GM18526 (cell line): ENCODE measurements around the gene MRPL55.

Experiments
- POLR2A ChIP-seq: IDR thresholded peaks from 3 replicates; pipeline ENCODE4 v1.6.1; 2011; ENCODE audit not compliant: insufficient read length; ENCODE audit errors: extremely low read depth

Gene MRPL55

DNA sequence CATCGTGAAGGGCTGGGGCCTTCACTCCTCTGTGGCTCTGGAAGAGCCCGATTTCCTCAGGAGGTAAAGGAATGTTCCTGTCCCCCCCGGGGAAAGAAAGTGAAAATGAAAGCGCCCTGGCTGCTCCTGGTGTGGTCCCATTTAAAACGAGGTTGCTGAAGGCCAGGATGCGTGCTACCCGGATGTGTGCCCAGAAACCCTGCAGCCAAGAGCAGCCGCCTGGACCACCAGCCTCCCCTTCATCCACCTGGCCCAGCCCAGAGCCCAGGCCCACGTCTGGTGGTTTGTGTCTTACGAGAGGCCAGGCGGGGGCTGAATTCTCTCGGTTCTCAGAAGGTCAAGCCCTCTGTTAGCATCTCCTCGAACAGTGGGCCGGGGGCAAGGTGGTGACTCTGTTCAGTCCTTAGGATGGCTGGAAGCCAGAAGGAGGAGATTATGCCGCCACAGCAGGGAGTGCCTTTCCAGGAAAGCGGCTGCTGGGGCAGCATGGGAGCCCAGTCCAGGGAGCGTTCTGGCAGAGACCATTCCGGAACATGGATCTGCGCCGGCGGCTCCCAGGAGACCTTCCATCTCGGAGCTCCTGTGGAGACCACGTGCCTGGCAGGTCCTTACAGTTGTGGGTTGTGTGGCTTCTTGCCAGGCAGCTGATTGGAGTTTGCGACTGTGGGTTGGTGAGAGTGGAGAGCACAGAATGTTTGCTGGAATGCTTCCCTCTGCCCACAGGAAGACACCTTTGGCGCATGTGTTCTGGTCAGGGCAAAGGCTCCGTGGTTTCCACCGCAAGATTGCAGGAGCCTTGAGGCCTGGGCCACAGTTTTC lies 32.3 kb upstream of the MRPL55 start:
- no peak for TF ChIP-seq POLR2A

DNA sequence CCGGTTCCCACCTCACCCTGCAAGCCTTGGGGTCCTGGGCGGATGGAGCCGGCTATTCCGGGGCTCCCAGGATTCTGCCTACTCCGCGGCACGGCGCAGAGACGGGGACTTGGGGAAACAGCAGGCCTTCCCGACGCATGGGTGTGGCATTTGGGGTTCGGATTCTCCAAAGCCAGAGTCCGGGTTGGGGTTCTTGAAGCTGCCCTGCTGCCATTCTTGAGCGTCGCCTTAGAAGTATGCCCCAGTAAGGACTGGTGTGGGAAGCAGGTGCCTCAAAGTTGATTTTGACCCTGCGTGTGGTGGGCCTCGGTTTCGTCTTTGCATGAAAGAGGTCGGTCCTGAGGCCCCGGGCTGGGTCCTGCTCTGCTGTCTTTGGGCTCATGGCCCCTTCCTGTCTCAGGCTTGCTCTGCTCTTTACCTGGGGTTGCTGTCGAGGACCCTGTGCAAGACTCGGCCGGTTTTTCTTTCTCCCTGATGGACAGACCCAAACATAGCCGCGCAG lies 31.7 kb upstream of the MRPL55 start:
- TF ChIP-seq POLR2A: no peak

DNA sequence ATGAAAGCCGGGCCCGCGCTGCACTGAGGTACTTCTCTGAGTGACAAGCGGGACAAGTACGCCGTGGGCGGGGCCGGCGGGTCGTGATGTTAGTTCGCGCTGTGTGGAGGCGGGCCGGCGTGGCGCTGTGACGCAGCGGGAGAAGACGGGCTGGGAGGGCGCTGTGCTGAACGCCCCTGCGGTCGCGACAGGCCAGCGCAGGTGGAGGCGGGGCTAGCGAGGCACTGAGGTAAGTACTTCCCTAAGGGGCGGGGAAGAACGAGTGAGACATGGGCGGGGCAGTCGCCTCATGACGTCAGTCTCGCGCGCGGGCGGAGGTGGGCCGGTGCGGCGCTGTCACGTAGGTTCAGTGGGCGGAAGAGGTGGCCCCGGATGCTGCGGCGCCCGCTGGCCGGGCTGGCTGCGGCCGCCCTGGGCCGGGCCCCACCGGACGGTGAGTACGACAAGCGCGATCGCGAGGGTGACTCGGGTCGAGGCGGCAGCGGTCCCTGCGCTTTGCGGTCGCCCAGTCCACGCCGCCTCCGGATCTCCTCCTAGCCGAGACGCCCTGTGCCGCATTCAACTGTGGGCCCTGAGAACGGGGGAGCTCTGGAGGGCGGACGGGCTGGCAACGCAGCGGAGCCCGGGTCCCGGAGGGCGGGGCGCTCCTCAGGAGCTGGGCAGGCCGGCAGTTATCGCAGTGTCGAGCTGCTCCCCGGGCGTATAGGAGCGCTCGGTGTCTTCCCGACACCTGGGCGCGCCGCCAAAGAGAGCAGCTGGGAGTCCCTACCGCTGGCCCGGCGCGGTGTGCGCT lies 31.0 kb upstream of the MRPL55 start, which contains the start of gene GUK1:
GUK1 (plus strand) TSS at position 349 of the 793 bp plus-strand sequence; CDS start at position 373, 24 bp downstream.
- TF ChIP-seq POLR2A: peak; percentile 90

DNA sequence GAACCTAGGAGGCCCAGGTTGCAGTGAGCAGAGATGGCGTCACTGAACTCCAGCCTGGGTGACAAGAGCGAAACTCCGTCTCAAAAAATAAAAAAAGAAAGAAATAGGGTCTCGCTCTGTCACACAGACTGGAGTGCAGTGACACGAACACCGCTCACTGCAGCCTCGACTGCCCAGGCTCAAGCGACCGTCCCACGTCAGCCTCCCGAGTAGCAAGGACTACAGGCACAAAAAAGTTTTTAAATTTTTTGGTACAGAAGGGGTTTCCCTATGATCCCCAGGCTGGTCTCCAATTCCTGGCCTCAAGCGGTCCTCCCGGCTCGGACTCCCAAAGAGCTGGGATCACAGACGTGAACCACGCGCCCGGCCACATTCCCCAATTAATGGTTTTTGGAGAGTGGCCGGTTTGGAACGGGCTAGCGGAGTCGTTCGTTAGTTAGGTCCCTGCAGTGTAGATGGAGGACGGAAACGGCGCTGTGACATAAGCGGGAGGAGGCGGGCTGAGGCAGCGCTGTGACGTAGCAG lies 30.4 kb upstream of the MRPL55 start:
- TF ChIP-seq POLR2A: no peak

DNA sequence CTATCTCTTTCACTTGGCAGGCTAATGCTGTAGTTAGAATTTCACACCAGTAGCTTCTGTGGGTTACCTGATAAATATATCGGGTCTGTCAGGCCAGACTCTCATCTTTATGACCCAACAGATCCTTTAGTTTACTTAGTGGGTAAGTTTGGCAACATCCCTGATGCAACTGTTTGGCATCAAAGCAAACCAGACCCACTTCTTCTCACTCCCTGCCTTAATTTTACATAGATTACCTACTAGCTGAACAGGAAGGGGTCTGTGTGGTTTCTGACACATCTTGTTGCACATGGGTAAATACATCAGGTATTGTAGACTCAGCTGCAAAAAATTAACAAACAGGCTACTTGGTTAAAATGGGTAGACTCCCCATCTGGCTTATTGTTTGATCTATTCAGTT lies 27.8 kb upstream of the MRPL55 start:
- no peak for TF ChIP-seq POLR2A

DNA sequence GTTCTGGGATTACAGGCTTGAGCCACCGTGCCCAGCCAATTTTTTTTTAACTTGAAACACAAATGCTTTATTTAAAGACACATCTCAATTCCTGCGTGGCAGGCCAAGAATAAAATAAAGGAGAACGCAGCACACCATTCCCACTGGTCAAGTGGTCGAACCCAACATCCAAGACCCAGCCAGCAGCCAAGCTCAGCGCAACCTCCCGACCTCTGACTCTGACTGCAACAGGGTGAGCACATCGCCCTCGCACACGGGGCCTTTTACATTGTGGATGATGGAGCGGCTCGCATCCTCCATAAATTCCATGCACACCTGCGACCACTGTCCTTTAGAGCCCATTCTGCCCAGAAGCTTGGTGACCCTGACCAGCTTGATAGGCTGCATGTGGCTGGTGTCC lies 25.5 kb upstream of the MRPL55 start:
- no peak for TF ChIP-seq POLR2A

DNA sequence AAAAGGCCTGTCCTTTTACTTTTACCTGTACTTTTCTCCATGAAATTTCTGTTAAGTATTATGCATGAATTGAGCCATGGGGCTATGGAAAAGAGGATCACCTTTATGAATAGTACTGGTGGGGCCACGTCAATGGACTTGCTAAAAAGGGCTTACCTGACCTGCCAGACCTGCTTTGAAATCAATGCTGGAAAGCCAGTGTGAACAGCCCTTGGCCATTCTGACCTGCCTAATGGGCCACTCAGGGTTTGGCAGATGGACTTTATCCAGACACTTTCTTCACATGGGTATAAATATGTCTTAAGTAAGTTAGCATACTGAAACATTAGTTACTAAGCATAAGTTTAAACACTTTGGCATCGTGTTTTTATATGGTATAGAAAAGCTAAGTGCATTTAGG lies 22.7 kb upstream of the MRPL55 start:
- no peak for TF ChIP-seq POLR2A

DNA sequence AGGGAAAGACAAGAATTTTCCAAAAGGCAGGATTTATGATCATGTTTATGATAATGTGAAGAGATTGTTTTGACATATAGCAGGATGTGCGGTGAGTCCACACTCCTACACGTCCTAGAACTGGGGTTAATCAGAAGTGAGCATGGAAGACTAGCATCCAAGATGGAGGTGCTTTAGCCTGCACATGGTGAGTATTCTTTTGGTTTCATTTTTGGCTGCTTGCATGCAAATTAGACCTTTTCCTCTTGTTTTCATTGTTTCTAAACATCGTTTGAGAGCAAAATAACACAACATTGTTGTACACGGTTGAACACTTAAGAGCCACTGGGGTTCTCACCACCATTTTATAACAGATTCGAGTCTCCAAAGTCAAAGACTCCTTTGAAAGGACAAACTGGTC lies 16.1 kb upstream of the MRPL55 start:
- no peak for TF ChIP-seq POLR2A

DNA sequence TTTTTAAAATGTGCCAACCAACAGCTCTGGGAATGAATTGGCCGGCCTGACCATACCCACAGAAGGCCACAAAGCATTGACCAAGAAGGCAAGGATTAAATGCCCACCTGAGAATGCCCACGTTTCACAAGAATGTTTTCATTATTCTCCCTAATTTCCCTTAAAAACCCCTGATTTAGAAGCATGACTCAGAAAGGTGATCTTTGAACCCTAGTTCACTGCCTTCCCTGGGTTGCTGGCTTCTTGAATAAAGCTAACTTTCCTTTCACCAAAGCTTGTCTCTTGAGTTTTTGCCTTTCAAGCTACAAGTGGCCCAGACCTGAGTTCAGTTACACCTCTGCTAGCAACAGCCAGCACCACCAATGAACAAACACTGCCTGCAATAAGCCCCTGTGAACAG lies 14.4 kb upstream of the MRPL55 start:
- no peak for TF ChIP-seq POLR2A

DNA sequence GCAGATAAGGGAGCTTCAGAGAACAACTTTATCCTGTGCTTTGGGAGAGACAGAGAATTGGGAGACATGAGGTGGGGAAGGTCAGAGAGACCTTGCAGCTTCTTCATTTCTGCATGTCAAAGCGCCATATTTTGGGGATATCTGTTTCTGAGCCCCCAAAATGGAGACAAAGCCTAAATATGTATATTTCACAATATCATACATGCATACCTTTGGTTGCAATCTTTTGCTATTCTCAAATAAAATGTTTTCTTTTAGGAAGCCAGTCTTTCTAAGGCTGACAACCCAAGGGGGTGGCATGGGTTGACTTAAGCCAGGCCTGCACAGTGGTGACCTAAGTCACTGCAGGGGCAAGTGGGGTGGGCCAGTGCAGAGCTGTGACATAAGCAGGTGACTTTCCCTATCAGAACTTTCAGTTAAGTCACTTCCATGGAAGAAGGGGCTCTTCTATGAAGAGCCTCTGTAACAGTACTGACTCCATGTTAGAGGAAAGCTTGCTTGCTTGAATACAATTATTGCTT lies 13.9 kb upstream of the MRPL55 start:
- no peak for TF ChIP-seq POLR2A

DNA sequence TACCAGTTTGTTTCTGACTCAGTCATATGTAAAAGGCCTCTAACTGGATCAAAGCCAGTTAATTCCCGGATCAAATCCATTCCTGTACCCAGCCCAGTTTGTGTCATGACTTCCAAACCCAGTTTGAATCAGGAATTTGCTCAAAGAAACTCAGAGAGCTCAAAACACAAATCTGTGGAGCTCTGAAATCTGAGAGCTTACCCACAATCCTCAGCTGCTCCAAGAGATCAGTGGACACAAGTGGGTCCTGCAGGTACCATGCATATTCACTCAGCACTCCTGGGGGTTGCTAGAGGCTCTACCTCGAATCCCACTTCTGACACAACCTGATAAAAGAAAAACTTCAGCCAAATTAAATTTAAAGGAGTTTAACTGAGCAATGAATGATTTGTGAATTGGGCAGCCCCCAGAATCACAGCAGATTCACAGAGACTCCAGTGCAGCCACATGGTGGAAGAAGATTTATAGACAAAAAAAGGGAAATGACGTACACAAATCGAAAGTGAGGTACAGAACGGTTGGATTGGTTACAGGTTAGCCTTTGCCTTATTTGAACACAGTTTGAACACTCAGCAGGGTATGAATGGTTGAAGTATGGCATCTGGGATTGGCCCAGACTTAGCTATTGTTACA lies 11.9 kb upstream of the MRPL55 start:
- TF ChIP-seq POLR2A: no peak

DNA sequence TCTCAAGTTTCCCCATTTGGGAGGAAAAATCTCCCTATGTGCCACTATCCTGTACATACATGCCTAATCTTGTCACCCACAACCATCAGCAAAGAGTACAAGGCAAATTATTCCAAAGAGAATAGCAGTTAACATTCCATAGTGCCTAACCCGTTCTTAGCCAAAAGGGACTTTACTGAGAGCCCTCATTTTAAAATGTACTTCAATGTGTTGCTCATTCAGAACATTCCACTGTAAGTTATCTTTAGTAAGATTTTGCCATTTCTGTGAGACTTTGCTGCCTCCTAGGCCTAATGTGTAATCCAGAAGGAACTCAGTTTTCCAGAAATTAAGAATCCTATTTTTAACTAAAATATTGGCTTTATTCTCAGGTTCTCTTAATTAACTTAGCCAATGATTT lies 11.3 kb upstream of the MRPL55 start:
- TF ChIP-seq POLR2A: no peak

DNA sequence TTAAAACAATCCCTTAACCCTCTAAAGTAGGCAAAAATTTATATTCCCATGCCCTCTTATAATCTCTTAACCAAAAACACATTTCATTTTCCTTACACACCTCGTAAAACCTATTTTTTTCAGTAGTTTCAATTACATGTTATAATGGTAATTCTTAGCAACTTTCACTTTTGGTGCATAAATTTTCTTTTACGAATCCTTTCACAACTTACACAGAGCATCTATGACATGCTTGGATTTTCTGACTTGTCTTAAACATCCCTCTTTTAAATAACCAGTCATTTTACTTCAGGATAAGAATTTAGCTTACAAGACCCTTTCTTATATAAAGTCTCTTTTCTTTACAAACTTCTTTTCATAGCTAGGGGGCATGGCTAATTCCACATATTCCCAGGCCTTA lies 8.9 kb upstream of the MRPL55 start:
- no peak for TF ChIP-seq POLR2A

DNA sequence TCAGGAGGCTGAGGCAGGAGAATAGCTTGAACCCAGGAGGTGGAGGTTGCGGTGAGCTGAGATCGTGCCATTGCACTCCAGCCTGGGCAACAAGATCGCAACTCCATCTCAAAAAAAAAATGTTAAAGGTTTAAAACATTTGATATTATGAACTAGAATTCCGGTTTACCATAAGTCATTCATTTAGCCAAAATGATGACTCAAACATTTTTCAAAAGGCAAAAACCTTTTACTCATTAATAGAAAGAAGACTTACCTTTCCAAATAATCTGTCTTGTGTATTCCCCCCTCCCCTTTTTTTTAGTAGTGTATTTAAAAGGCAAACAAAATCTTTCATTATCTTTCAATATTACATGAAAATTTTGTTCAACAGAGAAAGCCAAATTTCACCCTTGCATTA lies 8.2 kb upstream of the MRPL55 start:
- TF ChIP-seq POLR2A: no peak

DNA sequence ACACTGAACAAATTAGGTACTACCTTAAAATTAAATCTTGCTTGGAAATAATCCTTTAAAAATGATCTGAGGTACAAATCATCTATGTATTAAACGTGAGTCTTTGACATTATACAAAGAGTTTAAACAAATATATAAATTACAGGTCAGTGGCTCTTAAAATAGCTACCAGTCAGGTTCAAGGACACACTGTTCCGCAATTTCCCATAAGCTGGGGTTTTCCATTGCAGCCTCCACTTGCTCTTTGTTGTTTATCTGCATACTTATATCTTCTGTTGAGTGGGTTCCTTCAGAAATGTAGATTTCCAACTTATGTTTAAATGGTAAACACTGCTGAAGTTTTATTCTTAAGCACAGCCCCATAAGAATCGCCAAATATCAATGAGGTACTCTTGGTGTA lies 5.7 kb upstream of the MRPL55 start:
- TF ChIP-seq POLR2A: no peak
